Lower lobe of right lung (tissue), 2 donors: ENCODE measurements around the gene OTOF. TPM values are rescaled to one million over a fixed set of nuclear protein-coding genes. Genes with fewer than 3 reads are reported as not detected.

ENCODE experiments used
- ATAC-seq, 2 donors: fragments of 200-7000 bp; cut with Tn5 transposase; one replicate each; pipeline ENCODE4 v1.9.1; 2020 to 2022; ENCODE audit warnings: mild to moderate bottlenecking in 2 of 2, moderate library complexity in 2 of 2
- DNase-seq: peaks from one replicate; pipeline ENCODE4 v3.0.0-alpha.2; 2020
- H3K27ac ChIP-seq: fragments of 200-600 bp; one replicate; pipeline ENCODE4 v1.8.0; 2022
- H3K27me3 ChIP-seq: fragments of 200-600 bp; one replicate; pipeline ENCODE4 v1.8.0; 2022; ENCODE audit warnings: low read depth
- H3K36me3 ChIP-seq: fragments of 200-600 bp; one replicate; pipeline ENCODE4 v1.8.0; 2022; ENCODE audit warnings: mild to moderate bottlenecking
- H3K4me1 ChIP-seq: fragments of 200-600 bp; one replicate; pipeline ENCODE4 v1.8.0; 2022
- H3K4me3 ChIP-seq: fragments of 200-600 bp; one replicate; pipeline ENCODE4 v1.8.0; 2022; ENCODE audit warnings: mild to moderate bottlenecking
- H3K9me3 ChIP-seq: fragments of 200-600 bp; one replicate; pipeline ENCODE4 v1.8.0; 2022
- CTCF ChIP-seq: fragments of 200-600 bp; IDR thresholded peaks from one replicate; pipeline ENCODE4 v1.8.0; 2022; ENCODE audit warnings: antibody characterized with exemption, mild to moderate bottlenecking
- intact Hi-C: fragments of 100-400 bp; cut with DNase I; formaldehyde crosslinking; loops from one replicate; pipeline ENCODE4 v1.11.0; 2022
- total RNA-seq: library from RNA; stranded (reverse); fragmentation: NEBNext Ultra II Directional; extraction: Animal tissue kit (Norgen Biotek cat#: 25700); gene quantifications from one replicate; pipeline ENCODE4 v1.2.1, GENCODE V29; 2021
- donor health status: DM: no; HTN: yes; CAD: no; lungs with severe emphysema.

Gene OTOF
- total RNA-seq, 1 donor from 2014 or later: 0.35 TPM

GRCh38 chr2:26516246-26516645, 38.3 kb upstream of the OTOF start:
- no peaks in the 10 kb centered on the region for H3K36me3 ChIP-seq
- no peak for TF ChIP-seq CTCF
- H3K4me3 ChIP-seq: no peak overlapping the region
- no peaks in the 10 kb centered on the region for H3K4me1 ChIP-seq
- H3K27ac ChIP-seq: no peak overlapping the region
- H3K27me3 ChIP-seq: peaks cover 4% of the 10 kb centered on the region
- ATAC-seq (no peak), DNase-seq (peak; percentile 39)
- no peaks in the 10 kb centered on the region for H3K9me3 ChIP-seq
- intact Hi-C loops: no loop called here

- DNase-seq: no peak
- H3K36me3 ChIP-seq: no peaks in the 10 kb centered on the region
- ATAC-seq: no peak
These were observed 37.8 kb upstream of the OTOF start for GRCh38 chr2:26515771-26516170.

GRCh38 chr2:26514045-26514444, 36.1 kb upstream of the OTOF start:
- no peak overlapping the region for H3K27ac ChIP-seq
- no peak for DNase-seq
- no peaks in the 10 kb centered on the region for H3K36me3 ChIP-seq
- H3K4me1 ChIP-seq: no peaks in the 10 kb centered on the region
- intact Hi-C loops: no loop called here
- peaks cover 4% of the 10 kb centered on the region for H3K27me3 ChIP-seq
- no peaks in the 10 kb centered on the region for H3K9me3 ChIP-seq
- no peak for TF ChIP-seq CTCF
- H3K4me3 ChIP-seq: no peak overlapping the region
- no peak for ATAC-seq

More at GRCh38 chr2:26515771-26516170, 37.8 kb upstream of the OTOF start:
- no peak overlapping the region for H3K27ac ChIP-seq
- H3K27me3 ChIP-seq: peaks cover 4% of the 10 kb centered on the region
- H3K9me3 ChIP-seq: no peaks in the 10 kb centered on the region
- TF ChIP-seq CTCF: no peak
- no peak overlapping the region for H3K4me3 ChIP-seq
- intact Hi-C loops: no loop called here
- H3K4me1 ChIP-seq: no peaks in the 10 kb centered on the region

GRCh38 chr2:26513261-26513660, 35.3 kb upstream of the OTOF start:
- TF ChIP-seq CTCF: no peak
- H3K4me1 ChIP-seq: no peaks in the 10 kb centered on the region
- DNase-seq (no peak), ATAC-seq (no peak)
- H3K27me3 ChIP-seq: no peaks in the 10 kb centered on the region
- no peak overlapping the region for H3K27ac ChIP-seq
- no peak overlapping the region for H3K4me3 ChIP-seq
- no peaks in the 10 kb centered on the region for H3K36me3 ChIP-seq
- H3K9me3 ChIP-seq: no peaks in the 10 kb centered on the region
- intact Hi-C loops: no loop called here

GRCh38 chr2:26511466-26511865, 33.5 kb upstream of the OTOF start:
- no peak overlapping the region for H3K4me3 ChIP-seq
- H3K27me3 ChIP-seq: no peaks in the 10 kb centered on the region
- intact Hi-C loops: no loop called here
- no peak for TF ChIP-seq CTCF
- ATAC-seq: no peak
- no peaks in the 10 kb centered on the region for H3K9me3 ChIP-seq
- H3K4me1 ChIP-seq: no peaks in the 10 kb centered on the region
- DNase-seq: no peak
- H3K27ac ChIP-seq: no peak overlapping the region
- H3K36me3 ChIP-seq: no peaks in the 10 kb centered on the region
